Measurements from ENCODE around the gene CRIM1.

CRIM1 gene

GRCh38 chr2:36356298-36356989 lies 866 bp downstream of the CRIM1 start:
- Mint-ChIP-seq H3K4me1 (peaks cover 59% of the 10 kb centered on the region), H3K9me3 (no peaks in the 10 kb centered on the region), H3K36me3 (ENCODE audit: low read depth) (no peaks in the 10 kb centered on the region), H3K27me3 (ENCODE audit: low read depth, poor library complexity) (peaks cover 10% of the 10 kb centered on the region), H3K4me3 (peak overlapping the region; percentile 99), H3K27ac (no peak overlapping the region)
- DNase-seq = peak; percentile 65
- TF ChIP-seq CTCF (IDR thresholded peaks at IDR 0.05) = no peak

GRCh38 chr2:36356990-36357846 lies 1.6 kb downstream of the CRIM1 start:
- Mint-ChIP-seq H3K36me3 (ENCODE audit: low read depth) (no peaks in the 10 kb centered on the region), H3K9me3 (no peaks in the 10 kb centered on the region), H3K27me3 (ENCODE audit: low read depth, poor library complexity) (peaks cover 10% of the 10 kb centered on the region), H3K4me1 (peaks cover 67% of the 10 kb centered on the region), H3K27ac (peak overlapping the region; percentile 94), H3K4me3 (peak overlapping the region; percentile 99)
- DNase-seq = peak; percentile 50
- TF ChIP-seq CTCF (IDR thresholded peaks at IDR 0.05) = no peak

- H3K4me1 Mint-ChIP-seq = peaks cover 74% of the 10 kb centered on the region
- H3K4me3 Mint-ChIP-seq = peak overlapping the region; percentile 99
- H3K36me3 Mint-ChIP-seq (ENCODE audit: low read depth) = no peaks in the 10 kb centered on the region
- DNase-seq = no peak
- TF ChIP-seq CTCF (IDR thresholded peaks at IDR 0.05) = no peak
- H3K27ac Mint-ChIP-seq = peak overlapping the region; percentile 94
- H3K9me3 Mint-ChIP-seq = no peaks in the 10 kb centered on the region
- H3K27me3 Mint-ChIP-seq (ENCODE audit: low read depth, poor library complexity) = peaks cover 10% of the 10 kb centered on the region
Measured at GRCh38 chr2:36357847-36358659, 2.5 kb downstream of the CRIM1 start.

GRCh38 chr2:36359067-36359466 lies 3.5 kb downstream of the CRIM1 start:
- H3K27ac Mint-ChIP-seq = no peak overlapping the region

GRCh38 chr2:36360063-36360462 lies 4.5 kb downstream of the CRIM1 start:
- no peak for TF ChIP-seq CTCF (IDR thresholded peaks at IDR 0.05)
- H3K4me3 Mint-ChIP-seq = no peak overlapping the region
- H3K36me3 Mint-ChIP-seq (ENCODE audit: low read depth) = no peaks in the 10 kb centered on the region
- no peaks in the 10 kb centered on the region for H3K27me3 Mint-ChIP-seq (ENCODE audit: low read depth, poor library complexity)
- no peaks in the 10 kb centered on the region for H3K9me3 Mint-ChIP-seq
- no peak overlapping the region for H3K27ac Mint-ChIP-seq
- no peak for DNase-seq
- H3K4me1 Mint-ChIP-seq = peaks cover 68% of the 10 kb centered on the region

More at GRCh38 chr2:36359067-36359466, 3.5 kb downstream of the CRIM1 start:
- Mint-ChIP-seq H3K9me3 (no peaks in the 10 kb centered on the region), H3K27me3 (ENCODE audit: low read depth, poor library complexity) (peaks cover 9% of the 10 kb centered on the region), H3K36me3 (ENCODE audit: low read depth) (no peaks in the 10 kb centered on the region), H3K4me1 (peaks cover 71% of the 10 kb centered on the region), H3K4me3 (peak overlapping the region; percentile 99)
- no peak for DNase-seq
- TF ChIP-seq CTCF (IDR thresholded peaks at IDR 0.05) = peak; percentile 5
